Neutrophil (primary cell): Measurements from ENCODE around the gene LRRC7.

ENCODE experiments used
- H3K27ac ChIP-seq: fragments of 200-600 bp; sonication (generic); 2 replicates; pipeline ENCODE4 v1.5.1; 2016; ENCODE audit warnings: mild to moderate bottlenecking, moderate library complexity
- H3K27me3 ChIP-seq: fragments of 200-600 bp; sonication (generic); 2 replicates; pipeline ENCODE4 v1.6.0; 2016; ENCODE audit warnings: mild to moderate bottlenecking
- H3K36me3 ChIP-seq: fragments of 200-600 bp; sonication (generic); 2 replicates; pipeline ENCODE4 v1.5.1; 2017
- H3K4me1 ChIP-seq, 2 experiments: fragments of 200-600 bp in 1 of 2; sonication (generic) in 1 of 2; 1 replicate in 1 of 2; 2 replicates in 1 of 2; pipeline versions ENCODE4 v1.5.1 to v1.6.1; 2013 to 2016; ENCODE audit warnings: low read depth in 1 of 2, low read length in 1 of 2, mild to moderate bottlenecking in 1 of 2, moderate library complexity in 1 of 2; ENCODE audit not compliant: control insufficient read depth in 1 of 2, insufficient read depth in 1 of 2
- H3K4me3 ChIP-seq, 2 experiments: fragments of 200-600 bp in 1 of 2; sonication (generic) in 1 of 2; 1 replicate in 1 of 2; 2 replicates in 1 of 2; pipeline ENCODE4 v1.5.1; 2013 to 2016; ENCODE audit warnings: low read depth in 1 of 2, low read length in 1 of 2, mild to moderate bottlenecking in 1 of 2, moderate library complexity in 1 of 2
- H3K9me3 ChIP-seq: fragments of 200-600 bp; sonication (generic); 2 replicates; pipeline ENCODE4 v1.5.1; 2016
- CTCF ChIP-seq: fragments of 200-600 bp; sonication (generic); IDR thresholded peaks from 2 replicates; pipeline ENCODE4 v1.5.1; 2016; ENCODE audit warnings: antibody characterized with exemption

The LRRC7 gene

GRCh38 chr1:69985376-69985775, 417.7 kb downstream of the LRRC7 start:
- Histone ChIP-seq H3K4me3 (no peak overlapping the region), H3K36me3 (no peaks in the 10 kb centered on the region), H3K4me1 (no peaks in the 10 kb centered on the region), H3K9me3 (no peaks in the 10 kb centered on the region), H3K27me3 (no peaks in the 10 kb centered on the region), H3K27ac (no peak overlapping the region)
- TF ChIP-seq CTCF: no peak

- no peaks in the 10 kb centered on the region for H3K27me3 ChIP-seq
- H3K36me3 ChIP-seq: no peaks in the 10 kb centered on the region
- H3K9me3 ChIP-seq: no peaks in the 10 kb centered on the region
- no peak overlapping the region for H3K4me3 ChIP-seq
- H3K27ac ChIP-seq: no peak overlapping the region
- no peak for TF ChIP-seq CTCF
- no peaks in the 10 kb centered on the region for H3K4me1 ChIP-seq
Measured at GRCh38 chr1:69985901-69986439, 418.2 kb downstream of the LRRC7 start.

GRCh38 chr1:69987881-69988280, 420.2 kb downstream of the LRRC7 start:
- no peaks in the 10 kb centered on the region for H3K4me1 ChIP-seq
- no peaks in the 10 kb centered on the region for H3K9me3 ChIP-seq
- H3K27me3 ChIP-seq: no peaks in the 10 kb centered on the region
- H3K36me3 ChIP-seq: no peaks in the 10 kb centered on the region
- no peak overlapping the region for H3K4me3 ChIP-seq
- no peak overlapping the region for H3K27ac ChIP-seq
- TF ChIP-seq CTCF: no peak

GRCh38 chr1:69991644-69992043, 423.9 kb downstream of the LRRC7 start:
- Histone ChIP-seq H3K36me3 (no peaks in the 10 kb centered on the region), H3K27ac (no peak overlapping the region), H3K9me3 (no peaks in the 10 kb centered on the region), H3K27me3 (no peaks in the 10 kb centered on the region), H3K4me3 (no peak overlapping the region), H3K4me1 (no peaks in the 10 kb centered on the region)
- no peak for TF ChIP-seq CTCF

- no peak overlapping the region for H3K27ac ChIP-seq
- H3K27me3 ChIP-seq: no peaks in the 10 kb centered on the region
- no peak overlapping the region for H3K4me3 ChIP-seq
- H3K9me3 ChIP-seq: no peaks in the 10 kb centered on the region
- TF ChIP-seq CTCF: no peak
- H3K36me3 ChIP-seq: no peaks in the 10 kb centered on the region
- H3K4me1 ChIP-seq: no peaks in the 10 kb centered on the region
Measured at GRCh38 chr1:69992594-69992993, 424.9 kb downstream of the LRRC7 start.

GRCh38 chr1:69993810-69994209, 426.1 kb downstream of the LRRC7 start:
- Histone ChIP-seq H3K27ac (no peak overlapping the region), H3K36me3 (no peaks in the 10 kb centered on the region), H3K9me3 (no peaks in the 10 kb centered on the region), H3K4me1 (no peaks in the 10 kb centered on the region), H3K4me3 (no peak overlapping the region), H3K27me3 (no peaks in the 10 kb centered on the region)
- no peak for TF ChIP-seq CTCF
